SHP77 treated with DMSO at 0.1 percent for 48 hours (cell line): ENCODE measurements around the gene SLC14A1.

Experiments used
- DNase-seq: peaks from one replicate; lab custom pipeline; 2025; lab: John Stamatoyannopoulos, UW

The SLC14A1 gene

DNA sequence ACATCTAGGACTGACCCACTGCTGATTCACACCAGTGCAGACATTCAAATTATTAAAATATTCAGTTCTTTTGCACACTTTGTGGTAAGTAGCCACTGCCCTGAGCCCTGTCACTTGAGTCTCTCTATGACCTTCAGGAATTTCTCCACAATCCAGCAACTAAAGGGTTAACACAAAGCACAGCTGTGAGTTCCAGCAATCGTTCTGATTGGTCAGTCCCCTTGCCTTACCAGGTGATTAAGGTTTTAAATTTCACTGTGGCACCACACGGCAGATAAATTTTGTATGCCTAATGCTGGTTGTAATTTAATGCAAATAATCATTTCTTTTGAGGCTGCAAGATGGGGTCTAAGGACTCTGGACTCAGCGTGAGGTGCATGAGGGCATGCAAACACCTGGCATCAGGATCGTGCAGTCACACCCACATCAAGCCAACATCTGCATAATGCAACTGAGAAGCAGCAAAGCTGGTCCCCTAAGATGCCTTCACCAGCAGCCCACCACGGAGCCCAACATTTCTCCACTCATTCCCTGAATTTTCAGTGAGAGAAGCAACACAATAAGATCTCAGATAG, 36.6 kb downstream of the SLC14A1 start:
- DNase-seq = no peak

GRCh38 chr18:45761512-45762114, 37.6 kb downstream of the SLC14A1 start:
- no peak for DNase-seq

DNA sequence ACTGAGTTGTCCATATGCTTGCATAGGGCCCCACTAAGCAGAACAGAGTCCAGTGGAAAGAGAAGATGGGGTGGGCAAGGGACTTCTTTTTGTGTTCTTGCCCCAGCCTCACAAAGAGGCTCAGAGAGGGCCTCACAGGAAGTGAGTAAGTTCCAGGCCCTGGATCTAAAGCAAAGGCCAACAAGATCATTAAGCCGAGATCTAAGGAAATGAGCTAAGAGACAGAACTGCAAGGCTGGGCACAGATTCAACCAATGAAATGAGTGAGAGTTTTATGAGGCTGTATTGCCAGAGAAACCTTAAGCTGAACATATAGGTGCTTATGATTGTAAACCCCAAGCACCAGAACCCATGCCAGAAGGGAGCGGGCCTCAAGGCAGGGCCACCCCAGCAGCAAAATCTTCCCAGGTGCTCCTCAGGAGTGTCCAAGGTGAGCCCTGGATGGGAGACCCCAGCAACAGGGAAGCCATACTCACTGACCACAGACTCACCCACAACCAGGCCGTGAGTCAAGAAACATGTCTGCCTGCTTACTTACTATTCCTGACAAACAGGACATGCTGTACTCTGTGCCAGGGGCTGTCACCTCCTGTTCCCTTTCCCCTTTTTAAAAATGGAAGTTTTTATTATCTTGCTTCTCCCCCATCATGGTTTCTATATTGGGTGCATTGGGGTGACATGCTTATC, 40.2 kb downstream of the SLC14A1 start:
- no peak for DNase-seq

GRCh38 chr18:45765796-45766195, 41.8 kb downstream of the SLC14A1 start:
- DNase-seq = no peak

GRCh38 chr18:45771587-45772480, 47.9 kb downstream of the SLC14A1 start:
- DNase-seq = no peak

DNA sequence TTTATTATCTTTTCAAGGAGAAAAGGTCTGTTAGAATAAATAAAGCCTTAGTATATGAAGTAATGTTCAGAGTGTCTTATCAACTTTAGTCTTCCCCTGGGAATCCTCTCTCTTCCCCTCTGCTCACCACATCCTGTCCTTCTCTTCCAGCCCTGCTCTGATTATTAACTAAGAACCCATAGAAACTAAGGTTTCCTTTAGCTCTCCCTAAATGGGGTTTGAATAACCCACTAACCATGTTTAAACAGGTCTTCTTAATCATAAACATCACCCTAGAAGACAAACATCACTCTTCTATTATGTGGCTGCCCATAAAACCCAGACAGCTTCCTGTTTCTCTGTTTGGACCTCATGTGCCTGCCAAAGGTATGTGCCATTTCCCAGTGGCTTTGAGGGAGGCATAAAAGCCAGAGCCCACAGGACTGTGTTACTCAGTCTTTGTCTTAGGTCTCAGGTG, 50.1 kb downstream of the SLC14A1 start:
- no peak for DNase-seq

DNA sequence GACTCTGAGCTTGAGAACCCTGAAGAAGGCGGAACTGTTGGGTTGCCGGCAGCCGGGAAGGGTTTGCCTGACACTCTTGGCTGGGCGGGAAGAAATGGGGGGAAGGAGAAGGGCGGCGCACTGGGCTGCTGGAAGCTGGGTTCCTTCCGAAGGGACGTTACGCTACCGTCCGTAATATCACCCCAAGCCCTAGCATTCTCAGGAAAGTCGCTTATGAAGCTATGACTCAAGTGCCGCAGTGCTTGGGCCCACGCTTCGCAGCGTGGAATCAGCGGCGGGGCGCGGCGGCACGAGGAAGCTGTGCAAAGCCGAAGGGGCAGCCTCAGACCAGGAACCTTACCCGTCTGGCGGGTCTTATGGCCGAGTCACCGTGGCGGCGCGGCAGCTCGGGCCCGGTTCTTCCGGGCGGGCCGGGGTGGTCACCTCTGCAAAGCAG, 51.3 kb downstream of the SLC14A1 start:
- no peak for DNase-seq

DNA sequence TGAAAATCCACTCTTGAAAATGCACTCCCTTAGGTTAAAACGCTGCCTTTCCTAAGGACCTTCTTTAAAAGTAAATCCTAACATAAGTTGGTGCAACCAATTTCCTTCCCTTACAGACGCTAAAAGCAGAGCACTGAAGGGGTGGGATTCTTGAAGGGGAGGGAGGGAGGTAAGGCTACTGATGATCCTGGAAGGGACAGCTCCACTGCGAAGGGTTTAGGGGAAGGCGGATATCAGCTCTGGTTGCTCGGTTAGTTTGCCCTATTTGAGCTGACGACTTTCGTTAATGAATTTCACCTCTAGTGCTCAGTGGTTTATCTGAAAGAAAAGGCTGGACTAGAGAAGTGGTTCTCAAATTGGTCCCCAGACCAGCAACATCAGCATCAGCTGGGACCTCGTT, 51.8 kb downstream of the SLC14A1 start:
- DNase-seq = no peak

GRCh38 chr18:45777393-45777792, 53.4 kb downstream of the SLC14A1 start:
- DNase-seq = no peak

GRCh38 chr18:45780568-45780967, 56.6 kb downstream of the SLC14A1 start:
- no peak for DNase-seq

DNA sequence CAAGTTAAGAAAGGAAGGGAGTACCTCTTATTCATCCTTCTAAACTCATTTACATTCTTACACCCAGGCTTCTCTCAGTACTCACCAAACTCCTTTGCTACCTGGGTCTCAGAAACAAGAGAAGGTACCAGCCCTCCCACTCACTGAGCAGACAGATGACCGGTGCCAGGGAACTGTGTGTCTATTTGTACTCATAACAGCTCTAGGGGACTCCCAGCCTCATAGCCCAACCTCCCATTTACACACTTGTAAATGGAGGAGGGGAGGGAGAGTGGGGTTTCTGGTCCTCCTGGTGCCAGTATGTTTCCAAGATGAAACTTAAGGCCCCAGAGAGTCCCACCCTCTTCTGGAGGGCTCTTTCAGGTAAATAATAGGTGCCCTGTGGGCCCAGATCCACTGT, 58.7 kb downstream of the SLC14A1 start:
- no peak for DNase-seq

- no peak for DNase-seq
These were observed 59.4 kb downstream of the SLC14A1 start for GRCh38 chr18:45783097-45784075.

GRCh38 chr18:45785134-45785533, 61.2 kb downstream of the SLC14A1 start:
- no peak for DNase-seq

DNA sequence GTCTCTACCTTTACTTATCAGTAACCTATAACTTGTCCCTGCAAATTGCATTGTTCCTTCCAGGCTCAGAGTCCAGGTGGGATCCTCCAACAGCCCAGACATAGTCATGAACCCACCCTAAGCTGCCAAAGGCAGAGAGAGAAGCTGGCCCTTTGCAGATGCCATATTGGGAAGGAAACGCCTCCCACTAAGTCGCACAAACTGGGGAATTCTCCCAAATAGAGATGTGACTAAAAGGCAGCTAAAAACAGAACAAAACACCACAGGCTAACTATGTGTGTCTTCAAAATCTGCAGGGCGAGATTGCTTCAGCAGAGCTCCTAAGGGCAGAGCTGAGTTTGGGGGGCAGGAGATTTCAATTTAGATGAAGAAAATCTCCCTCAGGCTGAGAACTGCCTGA, 63.0 kb downstream of the SLC14A1 start:
- no peak for DNase-seq

DNA sequence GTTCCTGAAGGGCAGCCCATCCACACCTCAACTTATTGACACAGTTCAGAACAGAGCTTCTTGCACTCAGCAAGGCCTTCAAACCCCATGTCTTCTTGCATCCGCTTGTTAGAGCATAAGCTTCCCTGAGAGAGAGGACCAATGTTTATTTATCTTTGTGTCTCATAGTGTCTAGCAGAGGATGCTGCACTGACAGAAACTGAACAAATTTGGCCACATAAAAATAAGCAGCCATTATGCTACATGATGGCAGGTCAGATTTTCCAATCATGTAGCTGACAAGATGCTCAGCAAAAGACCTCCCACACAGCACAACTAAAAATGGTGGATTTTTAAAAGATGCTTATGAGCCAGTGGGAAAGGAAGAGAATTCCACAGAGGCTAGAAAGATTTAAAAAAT, 63.4 kb downstream of the SLC14A1 start:
- no peak for DNase-seq

GRCh38 chr18:45788861-45789260, 64.9 kb downstream of the SLC14A1 start:
- DNase-seq = no peak

- DNase-seq = no peak
These were observed 68.7 kb downstream of the SLC14A1 start for GRCh38 chr18:45792506-45793263.

GRCh38 chr18:45793264-45793965, 69.4 kb downstream of the SLC14A1 start:
- DNase-seq = no peak

GRCh38 chr18:45801416-45802004, 77.5 kb downstream of the SLC14A1 start:
- no peak for DNase-seq
